Measurements from ENCODE around the gene EVI5. TPM values are rescaled to one million over a fixed set of nuclear protein-coding genes. Genes with fewer than 3 reads are reported as not detected.

The EVI5 gene
- total and polyA plus RNA-seq, 2 experiments from 2014 or later, result 16.3 to 30.8 TPM

DNA sequence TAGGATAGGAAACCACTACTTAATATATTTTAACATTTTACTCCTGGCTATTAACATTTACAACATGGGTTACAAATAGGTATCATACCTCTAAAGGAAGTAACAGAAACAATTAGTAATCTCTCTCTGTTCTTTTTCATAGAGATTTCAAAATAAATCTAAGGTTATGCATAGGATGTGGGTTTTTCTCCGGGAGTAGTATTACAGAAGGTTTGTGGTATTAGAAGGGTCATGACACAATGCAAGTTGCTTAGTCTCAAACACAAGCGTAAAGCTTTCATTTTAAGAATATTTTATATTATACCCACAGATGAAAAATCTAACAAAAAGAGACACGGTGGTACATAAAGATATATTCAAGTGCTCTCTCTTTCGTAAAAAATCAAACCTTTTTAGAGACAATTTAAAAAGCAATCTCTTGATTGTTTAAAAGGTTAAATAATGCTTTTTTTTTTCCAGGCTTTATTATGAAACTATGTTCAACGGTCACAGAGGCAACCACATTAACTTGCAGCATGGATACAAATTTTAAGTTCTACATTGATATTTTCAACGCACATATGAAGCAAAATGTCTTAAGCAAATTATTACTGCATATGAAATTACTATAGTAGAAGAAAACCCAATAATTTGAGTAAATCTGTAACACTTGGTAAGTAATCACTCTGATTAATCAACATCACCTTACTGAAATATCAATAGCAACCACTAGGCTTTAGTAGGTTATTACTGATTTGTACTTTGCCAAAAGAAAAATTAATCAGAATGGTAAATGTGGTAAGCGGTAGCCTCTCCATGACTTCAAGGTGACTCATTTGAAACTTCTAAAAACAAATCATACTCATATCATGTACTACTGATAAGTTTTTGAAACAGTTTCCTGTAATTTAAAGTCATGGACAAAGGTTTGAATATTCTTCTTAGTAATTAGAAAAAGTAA lies 200.8 kb downstream of the EVI5 start:
- Histone ChIP-seq H3K36me3 (no peaks in the 10 kb centered on the region), H3K27ac (no peak overlapping the region), H3K4me3 (no peak overlapping the region), H3K9me3 (ENCODE audit: low read depth) (no peaks in the 10 kb centered on the region), H3K4me1 (ENCODE audit: low read depth) (no peaks in the 10 kb centered on the region), H3K27me3 (no peaks in the 10 kb centered on the region)
- no peak for TF ChIP-seq CTCF (IDR thresholded peaks at IDR 0.05; ENCODE audit: low read depth, low read length)
- DNase-seq (ENCODE audit: low read depth in 1 of 2, low spot score in 1 of 2), result peak in 1 of 2 donors; percentile 82

GRCh38 chr1:92577261-92577895 lies 207.5 kb downstream of the EVI5 start:
- DNase-seq (ENCODE audit: low read depth in 1 of 2, low spot score in 1 of 2), result peak in 1 of 2 donors; percentile 73
- no peaks in the 10 kb centered on the region for H3K27me3 ChIP-seq
- H3K9me3 ChIP-seq (ENCODE audit: low read depth), result no peaks in the 10 kb centered on the region
- H3K36me3 ChIP-seq, result no peaks in the 10 kb centered on the region
- H3K4me1 ChIP-seq (ENCODE audit: low read depth), result no peaks in the 10 kb centered on the region
- no peak for TF ChIP-seq CTCF (IDR thresholded peaks at IDR 0.05; ENCODE audit: low read depth, low read length)
- H3K27ac ChIP-seq, result no peak overlapping the region
- no peak overlapping the region for H3K4me3 ChIP-seq

DNA sequence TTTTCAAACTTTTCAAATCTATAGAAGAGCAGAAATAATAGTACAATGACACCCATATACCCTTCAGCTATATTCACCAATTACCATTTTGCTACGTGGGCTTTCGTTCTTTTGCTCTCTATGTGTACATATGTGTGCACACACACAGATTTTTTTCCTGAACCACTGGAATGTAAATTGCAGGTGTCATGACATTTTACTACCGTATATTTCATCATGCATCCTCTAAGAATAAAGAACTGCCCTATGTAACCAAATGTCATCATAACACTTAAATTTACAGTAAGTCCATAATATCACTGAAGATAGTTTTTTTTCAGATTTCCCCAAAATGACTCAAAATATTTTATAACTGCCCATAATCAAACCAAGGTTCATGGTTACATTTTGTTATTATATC lies 209.8 kb downstream of the EVI5 start:
- Histone ChIP-seq H3K27ac (no peak overlapping the region), H3K27me3 (no peaks in the 10 kb centered on the region), H3K4me3 (no peak overlapping the region), H3K36me3 (no peaks in the 10 kb centered on the region), H3K4me1 (ENCODE audit: low read depth) (no peaks in the 10 kb centered on the region), H3K9me3 (ENCODE audit: low read depth) (no peaks in the 10 kb centered on the region)
- no peak for DNase-seq (ENCODE audit: low read depth in 1 of 2, low spot score in 1 of 2)
- TF ChIP-seq CTCF (IDR thresholded peaks at IDR 0.05; ENCODE audit: low read depth, low read length), result no peak

DNA sequence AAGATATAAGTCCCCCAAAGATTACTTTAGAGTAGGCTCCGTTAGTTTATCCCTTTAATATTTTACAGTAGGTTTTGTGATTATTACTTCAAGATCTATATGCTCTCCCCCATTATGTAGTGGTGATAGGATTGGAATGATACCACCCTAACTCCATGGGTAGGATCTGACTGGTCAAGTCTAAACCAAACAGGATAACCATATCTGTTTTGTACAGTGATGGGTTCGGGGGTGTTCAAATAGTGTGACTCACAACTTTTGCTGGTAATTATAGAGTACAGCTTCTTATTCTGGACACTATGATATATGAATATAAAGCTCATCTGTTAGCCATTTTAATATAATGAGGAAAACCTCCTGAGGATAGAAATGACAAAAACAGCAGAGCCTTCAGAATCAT lies 212.4 kb downstream of the EVI5 start:
- Histone ChIP-seq H3K27ac (no peak overlapping the region), H3K4me1 (ENCODE audit: low read depth) (no peaks in the 10 kb centered on the region), H3K27me3 (no peaks in the 10 kb centered on the region), H3K9me3 (ENCODE audit: low read depth) (no peaks in the 10 kb centered on the region), H3K4me3 (no peak overlapping the region), H3K36me3 (no peaks in the 10 kb centered on the region)
- no peak for TF ChIP-seq CTCF (IDR thresholded peaks at IDR 0.05; ENCODE audit: low read depth, low read length)
- DNase-seq (ENCODE audit: low read depth in 1 of 2, low spot score in 1 of 2), result no peak

GRCh38 chr1:92571578-92571977 lies 213.3 kb downstream of the EVI5 start:
- no peaks in the 10 kb centered on the region for H3K27me3 ChIP-seq
- no peaks in the 10 kb centered on the region for H3K4me1 ChIP-seq (ENCODE audit: low read depth)
- H3K4me3 ChIP-seq, result no peak overlapping the region
- no peak for DNase-seq (ENCODE audit: low read depth in 1 of 2, low spot score in 1 of 2)
- no peak overlapping the region for H3K27ac ChIP-seq
- H3K36me3 ChIP-seq, result no peaks in the 10 kb centered on the region
- TF ChIP-seq CTCF (IDR thresholded peaks at IDR 0.05; ENCODE audit: low read depth, low read length), result no peak
- H3K9me3 ChIP-seq (ENCODE audit: low read depth), result no peaks in the 10 kb centered on the region
